Rectal smooth muscle tissue (tissue), 1 donor: ENCODE results near the gene EHD1.

Experiments used
- H3K27ac ChIP-seq: one replicate; pipeline ENCODE4 v1.7.0; 2013; ENCODE audit warnings: low read depth, low read length, inconsistent platforms
- H3K27me3 ChIP-seq: one replicate; pipeline ENCODE4 v1.7.0; 2013; ENCODE audit warnings: low read length; ENCODE audit not compliant: control insufficient read depth, insufficient read depth
- H3K36me3 ChIP-seq: one replicate; pipeline ENCODE4 v1.7.0; 2013; ENCODE audit warnings: low read length; ENCODE audit not compliant: control insufficient read depth, insufficient read depth
- H3K4me1 ChIP-seq: one replicate; pipeline ENCODE4 v1.7.0; 2013; ENCODE audit warnings: low read length; ENCODE audit not compliant: control insufficient read depth, insufficient read depth
- H3K4me3 ChIP-seq: one replicate; pipeline ENCODE4 v1.7.0; 2013; ENCODE audit warnings: low read length
- H3K9ac ChIP-seq: one replicate; pipeline ENCODE4 v1.7.0; 2013; ENCODE audit warnings: low read length

EHD1 gene

GRCh38 chr11:64837887-64838351, 40.5 kb downstream of the EHD1 start:
- Histone ChIP-seq H3K27ac (no peak overlapping the region), H3K9ac (no peak overlapping the region), H3K4me3 (no peak overlapping the region), H3K36me3 (peaks cover 3% of the 10 kb centered on the region), H3K27me3 (no peaks in the 10 kb centered on the region), H3K4me1 (no peaks in the 10 kb centered on the region)

- Histone ChIP-seq H3K9ac (no peak overlapping the region), H3K36me3 (peaks cover 3% of the 10 kb centered on the region), H3K4me3 (no peak overlapping the region), H3K27ac (no peak overlapping the region), H3K4me1 (no peaks in the 10 kb centered on the region), H3K27me3 (no peaks in the 10 kb centered on the region)
These were observed 41.9 kb downstream of the EHD1 start for GRCh38 chr11:64836448-64837072.

- no peak overlapping the region for H3K4me3 ChIP-seq
- no peaks in the 10 kb centered on the region for H3K27me3 ChIP-seq
- no peaks in the 10 kb centered on the region for H3K4me1 ChIP-seq
- H3K36me3 ChIP-seq = peaks cover 3% of the 10 kb centered on the region
- H3K9ac ChIP-seq = no peak overlapping the region
- no peak overlapping the region for H3K27ac ChIP-seq
These were observed 42.6 kb downstream of the EHD1 start for GRCh38 chr11:64835616-64836447.

DNA sequence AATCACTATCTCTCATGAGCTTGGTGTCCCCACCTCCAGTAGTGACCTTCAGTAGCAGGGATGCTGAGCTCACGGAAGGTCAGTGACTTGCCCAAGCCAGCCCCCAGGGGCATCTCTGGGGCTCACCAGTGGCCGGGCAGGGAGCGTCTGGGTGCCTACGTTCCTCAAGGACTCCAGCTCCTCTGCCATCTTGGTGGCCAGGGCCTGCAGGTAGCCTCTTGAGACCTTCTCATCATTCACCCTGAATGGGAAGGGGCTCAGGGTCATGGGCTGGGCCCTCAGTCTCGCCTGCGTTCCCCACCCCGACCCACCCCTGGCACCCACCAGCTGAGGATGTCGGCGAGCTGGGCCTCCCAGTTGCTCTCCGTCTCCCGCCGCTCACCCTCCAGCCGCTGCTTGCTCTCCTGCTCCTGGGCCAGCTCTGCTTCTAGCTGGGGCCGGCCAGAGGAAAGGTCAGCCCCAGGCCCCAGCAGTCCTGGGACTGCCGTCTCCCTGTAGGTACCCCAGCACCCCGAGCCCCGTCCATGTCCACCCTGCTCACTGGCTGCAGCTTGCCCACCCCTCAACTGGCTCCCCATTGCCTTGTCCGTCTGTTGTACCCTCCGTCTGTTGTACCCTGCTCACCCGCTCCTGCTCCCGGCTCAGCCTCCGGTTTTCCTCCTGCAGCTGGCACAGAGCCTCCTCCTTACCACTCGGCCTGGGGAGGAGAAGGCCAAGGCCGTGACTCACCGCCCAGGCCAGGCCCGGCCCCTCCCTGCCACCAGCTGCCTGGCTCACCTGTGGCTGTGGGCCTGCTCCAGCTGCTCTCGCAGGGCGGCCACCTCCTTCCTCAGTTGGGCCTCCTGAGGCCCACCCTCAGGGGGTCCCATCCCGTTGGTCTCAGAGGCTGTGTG, 43.5 kb downstream of the EHD1 start:
- no peak overlapping the region for H3K27ac ChIP-seq
- no peak overlapping the region for H3K4me3 ChIP-seq
- H3K36me3 ChIP-seq = peaks cover 3% of the 10 kb centered on the region
- no peaks in the 10 kb centered on the region for H3K27me3 ChIP-seq
- no peak overlapping the region for H3K9ac ChIP-seq
- H3K4me1 ChIP-seq = no peaks in the 10 kb centered on the region

DNA sequence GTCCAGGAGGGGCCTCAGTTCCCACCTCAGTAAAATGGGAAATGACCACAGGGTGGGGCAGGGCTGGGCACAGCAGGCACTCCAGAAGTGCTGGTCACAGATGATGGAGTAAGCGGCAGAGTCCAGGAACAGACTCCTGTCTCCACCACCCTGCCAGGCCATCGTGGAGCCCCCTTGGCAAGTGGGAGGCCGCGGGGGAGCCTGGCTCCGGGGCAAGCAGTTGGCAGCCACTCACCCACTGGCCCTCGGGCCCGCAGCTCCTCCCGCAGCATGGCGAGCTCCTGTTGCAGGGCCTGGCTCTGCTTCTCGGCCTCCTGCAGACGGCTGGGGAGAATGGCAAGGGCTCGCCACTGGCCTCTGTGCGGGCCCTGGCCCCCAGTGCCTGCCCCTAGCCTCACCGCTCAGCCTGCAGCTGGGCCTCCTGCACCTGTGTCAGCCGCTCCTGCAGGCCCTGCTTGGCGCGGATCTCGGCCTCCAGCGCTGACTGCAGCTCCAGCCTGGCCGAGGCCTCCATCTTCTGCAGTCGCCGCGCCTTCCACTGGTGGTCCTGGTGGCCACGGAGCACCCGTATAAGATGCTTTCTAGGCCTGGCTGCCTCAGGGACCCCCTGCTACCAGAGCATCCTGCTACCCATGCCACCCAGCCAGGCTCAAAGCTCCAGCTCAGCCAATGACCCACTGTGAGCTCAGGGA, 44.2 kb downstream of the EHD1 start:
- H3K4me1 ChIP-seq = no peaks in the 10 kb centered on the region
- H3K9ac ChIP-seq = no peak overlapping the region
- no peaks in the 10 kb centered on the region for H3K27me3 ChIP-seq
- H3K4me3 ChIP-seq = no peak overlapping the region
- H3K36me3 ChIP-seq = peaks cover 3% of the 10 kb centered on the region
- no peak overlapping the region for H3K27ac ChIP-seq

DNA sequence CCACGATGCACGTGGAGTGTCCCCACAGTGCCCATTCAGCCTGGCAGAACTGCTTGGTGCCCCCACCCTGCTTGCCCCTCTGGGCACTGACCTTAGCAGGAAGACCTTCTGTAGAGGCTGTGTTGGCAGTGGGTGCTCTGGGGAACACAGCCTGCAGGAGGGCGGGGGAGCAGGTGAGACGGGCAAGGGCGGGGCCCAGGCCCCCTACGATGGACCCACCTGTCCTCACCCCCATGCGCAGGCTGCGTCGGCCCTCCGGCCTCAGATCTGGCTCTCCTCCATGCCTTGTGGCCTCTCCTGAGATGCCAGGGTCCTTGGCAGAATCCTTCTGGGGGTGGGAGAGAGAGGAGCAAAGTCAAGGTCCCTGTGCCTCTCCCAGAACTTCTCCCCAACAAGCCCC, 44.9 kb downstream of the EHD1 start:
- Histone ChIP-seq H3K27me3 (no peaks in the 10 kb centered on the region), H3K4me3 (no peak overlapping the region), H3K9ac (no peak overlapping the region), H3K36me3 (peaks cover 3% of the 10 kb centered on the region), H3K4me1 (no peaks in the 10 kb centered on the region), H3K27ac (no peak overlapping the region)

- no peaks in the 10 kb centered on the region for H3K27me3 ChIP-seq
- no peak overlapping the region for H3K4me3 ChIP-seq
- no peak overlapping the region for H3K27ac ChIP-seq
- H3K9ac ChIP-seq = no peak overlapping the region
- peaks cover 3% of the 10 kb centered on the region for H3K36me3 ChIP-seq
- no peaks in the 10 kb centered on the region for H3K4me1 ChIP-seq
These were observed 45.3 kb downstream of the EHD1 start for GRCh38 chr11:64833198-64833502.

DNA sequence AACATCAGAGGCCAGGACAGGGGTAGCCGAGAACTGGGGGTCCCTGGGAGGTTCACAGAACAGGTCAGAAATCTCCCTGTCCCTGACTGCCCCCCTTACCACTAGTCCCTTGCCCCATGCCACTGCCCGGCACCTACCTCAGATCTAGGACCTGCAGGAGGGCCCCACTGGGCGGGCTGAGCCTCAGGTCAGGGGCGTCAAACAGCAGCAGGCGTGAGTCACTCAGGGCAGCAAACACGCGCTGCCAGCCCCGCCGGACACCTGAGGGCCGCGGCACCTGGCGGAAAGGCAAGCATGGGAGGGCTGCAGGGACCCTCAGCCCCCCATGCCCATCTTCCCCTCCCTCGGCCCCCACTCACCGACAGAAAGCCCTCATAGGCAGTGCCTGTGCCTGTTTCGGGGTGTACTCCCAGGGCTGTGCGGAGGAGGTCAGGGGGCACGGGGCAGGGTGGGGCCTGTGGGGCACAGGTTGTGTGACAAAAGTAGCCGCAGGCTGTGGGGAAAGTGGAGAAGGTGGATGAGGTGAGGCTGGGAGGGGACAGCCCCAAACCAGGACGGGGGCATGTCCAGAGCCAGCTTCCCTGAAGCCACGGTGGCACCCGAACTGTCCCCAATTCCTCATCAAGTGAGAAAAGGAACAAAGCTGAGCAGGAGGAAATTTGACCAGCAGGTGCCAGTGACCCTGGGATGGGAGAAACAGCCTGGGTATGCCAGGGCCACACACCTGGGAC, 45.8 kb downstream of the EHD1 start:
- H3K36me3 ChIP-seq = peaks cover 3% of the 10 kb centered on the region

GRCh38 chr11:64831411-64831891, 47.0 kb downstream of the EHD1 start:
- Histone ChIP-seq H3K4me1 (no peaks in the 10 kb centered on the region), H3K9ac (no peak overlapping the region), H3K36me3 (peaks cover 3% of the 10 kb centered on the region), H3K27ac (no peak overlapping the region), H3K4me3 (no peak overlapping the region), H3K27me3 (no peaks in the 10 kb centered on the region)

More for the DNA sequence above, 45.8 kb downstream of the EHD1 start:
- H3K9ac ChIP-seq = no peak overlapping the region
- H3K27ac ChIP-seq = no peak overlapping the region
- H3K27me3 ChIP-seq = no peaks in the 10 kb centered on the region
- no peak overlapping the region for H3K4me3 ChIP-seq
- no peaks in the 10 kb centered on the region for H3K4me1 ChIP-seq

DNA sequence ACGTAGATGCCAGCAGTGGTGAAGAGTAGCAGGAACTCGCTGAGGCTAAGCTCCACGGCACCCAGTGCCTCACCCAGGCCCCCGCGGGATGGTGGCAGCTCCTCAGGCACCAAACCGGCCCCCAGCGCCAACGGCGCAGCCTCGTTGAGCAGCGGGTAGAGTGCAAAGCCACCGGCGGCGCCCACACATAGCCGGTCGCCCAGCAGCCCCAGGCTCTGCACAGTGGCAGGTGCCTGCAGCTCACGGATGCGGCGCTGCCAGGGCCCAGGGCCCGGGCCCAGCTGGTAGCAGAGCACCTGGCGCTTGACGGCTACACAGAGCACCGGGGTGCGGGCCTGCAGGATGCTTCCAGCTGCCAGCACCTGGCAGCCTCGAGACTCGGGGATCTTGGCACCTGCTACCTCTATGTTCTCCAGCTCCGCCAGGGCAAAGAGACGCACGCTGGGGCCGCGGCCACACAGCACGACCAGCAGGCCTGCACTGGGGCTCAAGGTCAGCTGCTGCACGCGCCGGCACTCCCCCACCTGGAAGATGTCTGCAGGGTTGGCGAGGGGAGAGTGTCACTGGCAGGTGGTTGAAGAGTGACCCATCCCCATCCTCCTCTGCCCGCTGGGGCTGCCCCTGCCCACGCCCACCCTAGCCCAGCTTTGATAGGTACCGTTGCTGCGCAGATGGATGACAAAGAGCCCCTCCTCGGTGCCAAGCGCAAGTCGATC, 48.7 kb downstream of the EHD1 start:
- no peak overlapping the region for H3K9ac ChIP-seq
- H3K4me1 ChIP-seq = no peaks in the 10 kb centered on the region
- no peak overlapping the region for H3K4me3 ChIP-seq
- H3K27ac ChIP-seq = no peak overlapping the region
- peaks cover 3% of the 10 kb centered on the region for H3K36me3 ChIP-seq
- no peaks in the 10 kb centered on the region for H3K27me3 ChIP-seq

DNA sequence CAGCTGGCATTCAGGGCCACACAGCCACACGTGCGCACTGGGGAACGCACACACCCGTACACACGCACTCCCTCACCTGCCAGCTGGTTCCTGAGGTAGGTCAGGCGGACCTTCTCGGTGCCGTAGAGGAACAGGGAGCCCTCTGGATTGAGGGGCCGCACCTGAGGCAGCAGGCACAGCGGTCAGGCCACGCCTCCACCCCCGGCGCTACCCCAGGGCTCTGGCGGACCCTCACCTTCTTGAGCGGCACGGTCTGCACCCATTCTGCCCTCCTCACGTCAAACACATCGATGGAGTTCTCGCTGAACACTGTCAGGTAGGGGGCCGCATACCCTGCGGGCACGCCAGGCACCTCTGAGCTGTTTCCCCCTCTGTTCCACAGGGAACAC, 51.0 kb downstream of the EHD1 start:
- Histone ChIP-seq H3K36me3 (no peaks in the 10 kb centered on the region), H3K9ac (no peak overlapping the region), H3K4me1 (no peaks in the 10 kb centered on the region), H3K27ac (no peak overlapping the region), H3K27me3 (no peaks in the 10 kb centered on the region), H3K4me3 (no peak overlapping the region)
